Osteoblast (primary cell): ENCODE data around the gene HAO2. TPM values are rescaled to one million over a fixed set of nuclear protein-coding genes. Genes with fewer than 3 reads are reported as not detected.

ENCODE experiments used
- DNase-seq: peaks from one replicate; pipeline ENCODE4 v3.0.0; 2011; ENCODE audit warnings: low spot score, mixed read lengths; ENCODE audit not compliant: insufficient read length; ENCODE audit errors: missing footprints
- H2AFZ ChIP-seq: 2 replicates; pipeline ENCODE4 v1.6.0; 2011; ENCODE audit warnings: mild to moderate bottlenecking, low read length
- H3K27ac ChIP-seq: 2 replicates; pipeline ENCODE4 v1.5.1; 2011; ENCODE audit warnings: mild to moderate bottlenecking, low read depth, low read length, moderate library complexity
- H3K27me3 ChIP-seq: 2 replicates; pipeline ENCODE4 v1.6.0; 2012; ENCODE audit warnings: mild to moderate bottlenecking, control low read depth, inconsistent platforms, low read length, moderate library complexity; ENCODE audit not compliant: insufficient read depth
- H3K36me3 ChIP-seq: 2 replicates; pipeline ENCODE4 v1.5.1; 2011; ENCODE audit warnings: mild to moderate bottlenecking, low read length, control low read depth, moderate library complexity; ENCODE audit not compliant: insufficient read depth
- H3K4me1 ChIP-seq: 2 replicates; pipeline ENCODE4 v1.5.1; 2011; ENCODE audit warnings: mild to moderate bottlenecking, low read length, control low read depth, moderate library complexity; ENCODE audit not compliant: insufficient read depth
- H3K4me2 ChIP-seq: 2 replicates; pipeline ENCODE4 v1.6.0; 2011; ENCODE audit warnings: mild to moderate bottlenecking, low read length; ENCODE audit not compliant: insufficient read depth
- H3K4me3 ChIP-seq: fragments of 200-600 bp; sonication (generic); 3 replicates; pipeline ENCODE4 v1.5.1; 2012; ENCODE audit warnings: mild to moderate bottlenecking, low read length, inconsistent platforms; ENCODE audit not compliant: insufficient read depth
- H3K79me2 ChIP-seq: 2 replicates; pipeline ENCODE4 v1.6.0; 2012; ENCODE audit warnings: mild to moderate bottlenecking, low read length, control low read depth, inconsistent platforms; ENCODE audit not compliant: insufficient read depth
- H3K9me3 ChIP-seq: 2 replicates; pipeline ENCODE4 v1.5.1; 2011; ENCODE audit warnings: low read depth, low read length, control low read depth
- H4K20me1 ChIP-seq: 2 replicates; pipeline ENCODE4 v1.6.0; 2012; ENCODE audit warnings: mild to moderate bottlenecking, low read length, control low read depth; ENCODE audit not compliant: insufficient read depth
- CTCF ChIP-seq: IDR thresholded peaks from 2 replicates; pipeline ENCODE4 v1.5.1; 2011; ENCODE audit warnings: mild to moderate bottlenecking, low read depth, low read length, moderate library complexity; ENCODE audit errors: extremely low read depth
- total RNA-seq: library from RNA; depleted of rRNA; stranded (reverse); fragments of >200 nt; gene quantifications from 2 replicates; pipeline ENCODE4 v1.2.3, GENCODE V29; 2012

HAO2 gene
- total RNA-seq, 1 donor, result not detected

GRCh38 chr1:119361620-119362344, 6.8 kb upstream of the HAO2 start:
- no peak overlapping the region for H3K27ac ChIP-seq
- no peak overlapping the region for H3K4me2 ChIP-seq
- no peaks in the 10 kb centered on the region for H3K4me1 ChIP-seq
- TF ChIP-seq CTCF, result no peak
- peaks cover 7% of the 10 kb centered on the region for H3K27me3 ChIP-seq
- no peak overlapping the region for H3K4me3 ChIP-seq
- H2AFZ ChIP-seq, result no peak overlapping the region
- H3K36me3 ChIP-seq, result no peaks in the 10 kb centered on the region
- no peaks in the 10 kb centered on the region for H3K9me3 ChIP-seq
- H4K20me1 ChIP-seq, result no peaks in the 10 kb centered on the region
- no peaks in the 10 kb centered on the region for H3K79me2 ChIP-seq
- no peak for DNase-seq

GRCh38 chr1:119363162-119363561, 5.4 kb upstream of the HAO2 start:
- H3K27me3 ChIP-seq, result peaks cover 7% of the 10 kb centered on the region
- no peak overlapping the region for H3K4me3 ChIP-seq
- H2AFZ ChIP-seq, result no peak overlapping the region
- no peak for TF ChIP-seq CTCF
- no peak for DNase-seq
- no peak overlapping the region for H3K4me2 ChIP-seq
- no peaks in the 10 kb centered on the region for H3K9me3 ChIP-seq
- H3K36me3 ChIP-seq, result no peaks in the 10 kb centered on the region
- H3K27ac ChIP-seq, result no peak overlapping the region
- H3K4me1 ChIP-seq, result no peaks in the 10 kb centered on the region
- no peaks in the 10 kb centered on the region for H4K20me1 ChIP-seq
- H3K79me2 ChIP-seq, result no peaks in the 10 kb centered on the region

GRCh38 chr1:119364640-119365039, 3.9 kb upstream of the HAO2 start:
- no peaks in the 10 kb centered on the region for H3K4me1 ChIP-seq
- H3K36me3 ChIP-seq, result no peaks in the 10 kb centered on the region
- no peaks in the 10 kb centered on the region for H4K20me1 ChIP-seq
- H3K4me3 ChIP-seq, result no peak overlapping the region
- peak overlapping the region; percentile 10 for H2AFZ ChIP-seq
- H3K9me3 ChIP-seq, result no peaks in the 10 kb centered on the region
- DNase-seq, result no peak
- H3K27me3 ChIP-seq, result peaks cover 19% of the 10 kb centered on the region
- H3K4me2 ChIP-seq, result no peak overlapping the region
- no peak overlapping the region for H3K27ac ChIP-seq
- TF ChIP-seq CTCF, result no peak
- no peaks in the 10 kb centered on the region for H3K79me2 ChIP-seq

- H3K79me2 ChIP-seq, result no peaks in the 10 kb centered on the region
- no peak overlapping the region for H2AFZ ChIP-seq
- no peaks in the 10 kb centered on the region for H3K9me3 ChIP-seq
- no peak for DNase-seq
- H4K20me1 ChIP-seq, result no peaks in the 10 kb centered on the region
- H3K27ac ChIP-seq, result no peak overlapping the region
- no peaks in the 10 kb centered on the region for H3K36me3 ChIP-seq
- peaks cover 32% of the 10 kb centered on the region for H3K27me3 ChIP-seq
- no peak overlapping the region for H3K4me3 ChIP-seq
- no peak overlapping the region for H3K4me2 ChIP-seq
- TF ChIP-seq CTCF, result no peak
- no peaks in the 10 kb centered on the region for H3K4me1 ChIP-seq
Observed at GRCh38 chr1:119366424-119366823, 2.2 kb upstream of the HAO2 start.
